ENCODE data around the gene C2orf81. TPM values are rescaled to one million over a fixed set of nuclear protein-coding genes. Genes with fewer than 3 reads are reported as not detected.

Gene C2orf81
- total RNA-seq, 1 experiment from 2014 or later, result 2.9 TPM

DNA sequence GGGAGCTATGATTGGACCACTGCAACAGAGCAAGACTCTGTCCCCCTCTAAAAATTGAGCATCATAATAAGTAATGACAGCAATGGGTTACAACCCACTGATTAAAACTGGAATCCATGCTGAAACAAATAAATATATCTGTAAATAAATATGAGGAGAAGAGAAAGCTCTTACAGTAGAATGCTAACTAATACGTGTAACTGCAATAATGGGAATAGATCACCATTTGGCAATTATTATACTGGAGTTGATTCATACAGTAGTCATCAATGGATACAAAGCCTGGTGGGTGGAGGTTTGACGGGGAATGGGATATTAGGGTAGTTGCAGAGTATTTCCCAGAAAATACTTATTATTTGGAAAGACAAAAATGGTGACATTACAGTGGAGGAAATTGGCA is 27.4 kb upstream of the C2orf81 start:
- Mint-ChIP-seq H3K27ac (no peak overlapping the region), H3K4me1 (peaks cover 10% of the 10 kb centered on the region; the same call in 1 of the 2 replicates), H3K4me3 (no peak overlapping the region), H3K27me3 (ENCODE audit: low read depth) (peaks cover 18% of the 10 kb centered on the region), H3K9me3 (no peaks in the 10 kb centered on the region), H3K36me3 (no peaks in the 10 kb centered on the region)
- ATAC-seq (no peak), DNase-seq (ENCODE audit: low spot score) (no peak)
- ChIA-PET POLR2A (interaction anchor here (1.2 kb wide), 1 partner anchor 8 kb away, joined by 3 read pairs; no protein-coding TSS in a partner anchor), CTCF (no interaction called here)
- TF ChIP-seq CBFB (CRISPR knock-in tag; IDR thresholded peaks at IDR 0.05; ENCODE audit: low read depth) (no peak), JUN (CRISPR knock-in tag; IDR thresholded peaks at IDR 0.05) (no peak), NR1H2 (CRISPR knock-in tag; IDR thresholded peaks at IDR 0.05) (no peak), SOX15 (CRISPR knock-in tag; IDR thresholded peaks at IDR 0.05) (no peak), NR2C2 (CRISPR knock-in tag; IDR thresholded peaks at IDR 0.05) (no peak), CREB1 (CRISPR knock-in tag; IDR thresholded peaks at IDR 0.05) (no peak), GTF2I (CRISPR knock-in tag; conservative IDR thresholded peaks at IDR 0.05) (no peak), ZNF423 (CRISPR knock-in tag; IDR thresholded peaks at IDR 0.05) (no peak), NR3C1 (CRISPR knock-in tag; conservative IDR thresholded peaks at IDR 0.05; ENCODE audit: low read depth) (no peak), TEAD1 (CRISPR knock-in tag; IDR thresholded peaks at IDR 0.05) (no peak), MXD4 (CRISPR knock-in tag; IDR thresholded peaks at IDR 0.05; ENCODE audit: borderline replicate concordance) (no peak)
- TF ChIP-seq, protein P1, sequence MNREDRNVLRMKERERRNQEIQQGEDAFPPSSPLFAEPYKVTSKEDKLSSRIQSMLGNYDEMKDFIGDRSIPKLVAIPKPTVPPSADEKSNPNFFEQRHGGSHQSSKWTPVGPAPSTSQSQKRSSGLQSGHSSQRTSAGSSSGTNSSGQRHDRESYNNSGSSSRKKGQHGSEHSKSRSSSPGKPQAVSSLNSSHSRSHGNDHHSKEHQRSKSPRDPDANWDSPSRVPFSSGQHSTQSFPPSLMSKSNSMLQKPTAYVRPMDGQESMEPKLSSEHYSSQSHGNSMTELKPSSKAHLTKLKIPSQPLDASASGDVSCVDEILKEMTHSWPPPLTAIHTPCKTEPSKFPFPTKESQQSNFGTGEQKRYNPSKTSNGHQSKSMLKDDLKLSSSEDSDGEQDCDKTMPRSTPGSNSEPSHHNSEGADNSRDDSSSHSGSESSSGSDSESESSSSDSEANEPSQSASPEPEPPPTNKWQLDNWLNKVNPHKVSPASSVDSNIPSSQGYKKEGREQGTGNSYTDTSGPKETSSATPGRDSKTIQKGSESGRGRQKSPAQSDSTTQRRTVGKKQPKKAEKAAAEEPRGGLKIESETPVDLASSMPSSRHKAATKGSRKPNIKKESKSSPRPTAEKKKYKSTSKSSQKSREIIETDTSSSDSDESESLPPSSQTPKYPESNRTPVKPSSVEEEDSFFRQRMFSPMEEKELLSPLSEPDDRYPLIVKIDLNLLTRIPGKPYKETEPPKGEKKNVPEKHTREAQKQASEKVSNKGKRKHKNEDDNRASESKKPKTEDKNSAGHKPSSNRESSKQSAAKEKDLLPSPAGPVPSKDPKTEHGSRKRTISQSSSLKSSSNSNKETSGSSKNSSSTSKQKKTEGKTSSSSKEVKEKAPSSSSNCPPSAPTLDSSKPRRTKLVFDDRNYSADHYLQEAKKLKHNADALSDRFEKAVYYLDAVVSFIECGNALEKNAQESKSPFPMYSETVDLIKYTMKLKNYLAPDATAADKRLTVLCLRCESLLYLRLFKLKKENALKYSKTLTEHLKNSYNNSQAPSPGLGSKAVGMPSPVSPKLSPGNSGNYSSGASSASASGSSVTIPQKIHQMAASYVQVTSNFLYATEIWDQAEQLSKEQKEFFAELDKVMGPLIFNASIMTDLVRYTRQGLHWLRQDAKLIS (CRISPR knock-in tag; IDR thresholded peaks at IDR 0.05; ENCODE audit: borderline replicate concordance), result no peak
- TF ChIP-seq, protein P2, sequence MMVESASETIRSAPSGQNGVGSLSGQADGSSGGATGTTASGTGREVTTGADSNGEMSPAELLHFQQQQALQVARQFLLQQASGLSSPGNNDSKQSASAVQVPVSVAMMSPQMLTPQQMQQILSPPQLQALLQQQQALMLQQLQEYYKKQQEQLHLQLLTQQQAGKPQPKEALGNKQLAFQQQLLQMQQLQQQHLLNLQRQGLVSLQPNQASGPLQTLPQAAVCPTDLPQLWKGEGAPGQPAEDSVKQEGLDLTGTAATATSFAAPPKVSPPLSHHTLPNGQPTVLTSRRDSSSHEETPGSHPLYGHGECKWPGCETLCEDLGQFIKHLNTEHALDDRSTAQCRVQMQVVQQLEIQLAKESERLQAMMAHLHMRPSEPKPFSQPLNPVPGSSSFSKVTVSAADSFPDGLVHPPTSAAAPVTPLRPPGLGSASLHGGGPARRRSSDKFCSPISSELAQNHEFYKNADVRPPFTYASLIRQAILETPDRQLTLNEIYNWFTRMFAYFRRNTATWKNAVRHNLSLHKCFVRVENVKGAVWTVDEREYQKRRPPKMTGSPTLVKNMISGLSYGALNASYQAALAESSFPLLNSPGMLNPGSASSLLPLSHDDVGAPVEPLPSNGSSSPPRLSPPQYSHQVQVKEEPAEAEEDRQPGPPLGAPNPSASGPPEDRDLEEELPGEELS (CRISPR knock-in tag; IDR thresholded peaks at IDR 0.05), result no peak
- TF ChIP-seq, protein P3, sequence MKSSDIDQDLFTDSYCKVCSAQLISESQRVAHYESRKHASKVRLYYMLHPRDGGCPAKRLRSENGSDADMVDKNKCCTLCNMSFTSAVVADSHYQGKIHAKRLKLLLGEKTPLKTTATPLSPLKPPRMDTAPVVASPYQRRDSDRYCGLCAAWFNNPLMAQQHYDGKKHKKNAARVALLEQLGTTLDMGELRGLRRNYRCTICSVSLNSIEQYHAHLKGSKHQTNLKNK (CRISPR knock-in tag; IDR thresholded peaks at IDR 0.05), result no peak
- TF ChIP-seq, protein P4, sequence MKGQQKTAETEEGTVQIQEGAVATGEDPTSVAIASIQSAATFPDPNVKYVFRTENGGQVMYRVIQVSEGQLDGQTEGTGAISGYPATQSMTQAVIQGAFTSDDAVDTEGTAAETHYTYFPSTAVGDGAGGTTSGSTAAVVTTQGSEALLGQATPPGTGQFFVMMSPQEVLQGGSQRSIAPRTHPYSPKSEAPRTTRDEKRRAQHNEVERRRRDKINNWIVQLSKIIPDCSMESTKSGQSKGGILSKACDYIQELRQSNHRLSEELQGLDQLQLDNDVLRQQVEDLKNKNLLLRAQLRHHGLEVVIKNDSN (CRISPR knock-in tag; IDR thresholded peaks at IDR 0.05), result no peak

DNA sequence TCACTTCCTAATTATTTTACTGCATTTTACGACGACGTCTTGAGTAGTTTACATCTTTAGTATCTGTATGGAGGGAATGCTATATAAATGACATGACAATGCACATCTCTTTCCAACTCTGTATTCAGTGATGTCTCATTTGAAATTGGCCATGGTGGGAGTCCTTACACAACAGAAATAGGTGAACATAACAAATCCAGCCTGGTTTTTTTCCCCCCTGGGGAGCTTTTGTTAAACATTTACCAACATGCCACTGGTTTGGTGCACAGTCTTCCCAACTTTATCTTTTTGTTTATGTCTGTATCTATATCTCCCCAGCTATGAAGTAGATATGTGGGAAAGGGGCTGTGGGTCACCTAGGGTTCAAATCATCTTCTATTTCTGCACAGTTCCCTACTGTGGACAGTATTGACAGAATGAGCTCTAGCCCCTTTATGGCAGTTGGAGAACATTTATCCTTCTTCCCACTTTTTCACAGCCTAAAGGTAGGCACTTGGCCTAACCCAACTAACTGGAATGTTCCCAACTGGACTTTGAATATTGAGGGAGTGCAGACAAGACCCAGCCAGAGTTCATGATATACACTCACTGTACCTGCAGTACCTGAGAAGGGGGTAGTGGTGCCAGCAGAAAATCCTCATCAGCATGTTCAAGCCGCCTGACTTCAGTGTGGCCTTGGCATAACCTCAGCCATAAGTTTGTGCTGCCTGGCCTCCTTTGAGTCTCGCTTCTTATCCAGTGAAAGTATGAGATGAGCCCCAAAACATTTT is 26.0 kb upstream of the C2orf81 start:
- ChIA-PET CTCF (no interaction called here), POLR2A (interaction anchor here (1.2 kb wide), 1 partner anchor 7 kb away, joined by 3 read pairs; no protein-coding TSS in a partner anchor)
- Mint-ChIP-seq H3K4me3 (no peak overlapping the region), H3K36me3 (no peaks in the 10 kb centered on the region), H3K9me3 (no peaks in the 10 kb centered on the region), H3K27ac (no peak overlapping the region), H3K4me1 (peaks cover 12% of the 10 kb centered on the region; the same call in 1 of the 2 replicates), H3K27me3 (ENCODE audit: low read depth) (peaks cover 20% of the 10 kb centered on the region)
- ATAC-seq, result no peak
- DNase-seq (ENCODE audit: low spot score), result no peak
- TF ChIP-seq TEAD1 (CRISPR knock-in tag; IDR thresholded peaks at IDR 0.05) (no peak), FOXP1 (CRISPR knock-in tag; IDR thresholded peaks at IDR 0.05; ENCODE audit: borderline replicate concordance) (no peak), ELF4 (CRISPR knock-in tag; IDR thresholded peaks at IDR 0.05; ENCODE audit: low read depth) (no peak), FOXJ3 (CRISPR knock-in tag; IDR thresholded peaks at IDR 0.05; ENCODE audit: borderline replicate concordance) (no peak), TEAD4 (CRISPR knock-in tag; IDR thresholded peaks at IDR 0.05) (no peak), ZNF219 (CRISPR knock-in tag; IDR thresholded peaks at IDR 0.05; ENCODE audit: borderline replicate concordance) (no peak), ZNF671 (CRISPR knock-in tag; IDR thresholded peaks at IDR 0.05) (no peak), ZBTB21 (CRISPR knock-in tag; IDR thresholded peaks at IDR 0.05; ENCODE audit: borderline replicate concordance) (no peak), CBFB (CRISPR knock-in tag; IDR thresholded peaks at IDR 0.05; ENCODE audit: low read depth) (no peak), CREB1 (CRISPR knock-in tag; IDR thresholded peaks at IDR 0.05) (no peak)
- TF ChIP-seq, protein P5, sequence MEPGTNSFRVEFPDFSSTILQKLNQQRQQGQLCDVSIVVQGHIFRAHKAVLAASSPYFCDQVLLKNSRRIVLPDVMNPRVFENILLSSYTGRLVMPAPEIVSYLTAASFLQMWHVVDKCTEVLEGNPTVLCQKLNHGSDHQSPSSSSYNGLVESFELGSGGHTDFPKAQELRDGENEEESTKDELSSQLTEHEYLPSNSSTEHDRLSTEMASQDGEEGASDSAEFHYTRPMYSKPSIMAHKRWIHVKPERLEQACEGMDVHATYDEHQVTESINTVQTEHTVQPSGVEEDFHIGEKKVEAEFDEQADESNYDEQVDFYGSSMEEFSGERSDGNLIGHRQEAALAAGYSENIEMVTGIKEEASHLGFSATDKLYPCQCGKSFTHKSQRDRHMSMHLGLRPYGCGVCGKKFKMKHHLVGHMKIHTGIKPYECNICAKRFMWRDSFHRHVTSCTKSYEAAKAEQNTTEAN (CRISPR knock-in tag; IDR thresholded peaks at IDR 0.05), result no peak
- TF ChIP-seq, protein P6, sequence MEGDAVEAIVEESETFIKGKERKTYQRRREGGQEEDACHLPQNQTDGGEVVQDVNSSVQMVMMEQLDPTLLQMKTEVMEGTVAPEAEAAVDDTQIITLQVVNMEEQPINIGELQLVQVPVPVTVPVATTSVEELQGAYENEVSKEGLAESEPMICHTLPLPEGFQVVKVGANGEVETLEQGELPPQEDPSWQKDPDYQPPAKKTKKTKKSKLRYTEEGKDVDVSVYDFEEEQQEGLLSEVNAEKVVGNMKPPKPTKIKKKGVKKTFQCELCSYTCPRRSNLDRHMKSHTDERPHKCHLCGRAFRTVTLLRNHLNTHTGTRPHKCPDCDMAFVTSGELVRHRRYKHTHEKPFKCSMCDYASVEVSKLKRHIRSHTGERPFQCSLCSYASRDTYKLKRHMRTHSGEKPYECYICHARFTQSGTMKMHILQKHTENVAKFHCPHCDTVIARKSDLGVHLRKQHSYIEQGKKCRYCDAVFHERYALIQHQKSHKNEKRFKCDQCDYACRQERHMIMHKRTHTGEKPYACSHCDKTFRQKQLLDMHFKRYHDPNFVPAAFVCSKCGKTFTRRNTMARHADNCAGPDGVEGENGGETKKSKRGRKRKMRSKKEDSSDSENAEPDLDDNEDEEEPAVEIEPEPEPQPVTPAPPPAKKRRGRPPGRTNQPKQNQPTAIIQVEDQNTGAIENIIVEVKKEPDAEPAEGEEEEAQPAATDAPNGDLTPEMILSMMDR (IDR thresholded peaks at IDR 0.05), result no peak

Measured in WTC11 (cell line).